Stimulated activated memory B cell treated with anti-CD40 and anti-IgM and Interleukin-4, amounts not matched to agents 10 μg/mL and 1 μg/mL and 100 μg/mL, for 72 hours (primary cell): ENCODE measurements around the gene CREB3L1.
A peak's percentile ranks its signal among the peaks of the same experiment; 100 is the strongest.

Source experiments
- ATAC-seq: fragments of 150-1000 bp; cut with Tn5 transposase; 2 replicates; pipeline ENCODE4 v1.10.0; 2021
- H3K27ac Mint-ChIP-seq: one replicate; pipeline ENCODE4 v1.8.0; 2022; ENCODE audit warnings: mild to moderate bottlenecking, mixed read lengths
- H3K27me3 Mint-ChIP-seq: one replicate; pipeline ENCODE4 v1.8.0; 2022; ENCODE audit warnings: mixed read lengths
- H3K36me3 Mint-ChIP-seq: one replicate; pipeline ENCODE4 v1.8.0; 2022; ENCODE audit warnings: mixed read lengths
- H3K4me1 Mint-ChIP-seq: one replicate; pipeline ENCODE4 v1.8.0; 2022; ENCODE audit warnings: mixed read lengths
- H3K4me3 Mint-ChIP-seq: one replicate; pipeline ENCODE4 v1.8.0; 2022; ENCODE audit warnings: mild to moderate bottlenecking, moderate library complexity, mixed read lengths
- H3K9me3 Mint-ChIP-seq: one replicate; pipeline ENCODE4 v1.8.0; 2022; ENCODE audit warnings: mixed read lengths

Gene CREB3L1

GRCh38 chr11:46242952-46243795 is 34.3 kb upstream of the CREB3L1 start:
- ATAC-seq, result peak; percentile 88
- H3K36me3 Mint-ChIP-seq, result no peaks in the 10 kb centered on the region
- no peaks in the 10 kb centered on the region for H3K9me3 Mint-ChIP-seq
- peak overlapping the region; percentile 78 for H3K4me3 Mint-ChIP-seq
- peaks cover 50% of the 10 kb centered on the region for H3K27me3 Mint-ChIP-seq
- peak overlapping the region; percentile 64 for H3K27ac Mint-ChIP-seq
- H3K4me1 Mint-ChIP-seq, result peaks cover 17% of the 10 kb centered on the region

- peaks cover 17% of the 10 kb centered on the region for H3K4me1 Mint-ChIP-seq
- H3K27ac Mint-ChIP-seq, result peak overlapping the region; percentile 64
- H3K27me3 Mint-ChIP-seq, result peaks cover 56% of the 10 kb centered on the region
- H3K9me3 Mint-ChIP-seq, result no peaks in the 10 kb centered on the region
- peak overlapping the region; percentile 78 for H3K4me3 Mint-ChIP-seq
- H3K36me3 Mint-ChIP-seq, result no peaks in the 10 kb centered on the region
- no peak for ATAC-seq
These were observed 33.7 kb upstream of the CREB3L1 start for GRCh38 chr11:46243796-46244109.

GRCh38 chr11:46246521-46246920 is 30.9 kb upstream of the CREB3L1 start:
- Mint-ChIP-seq H3K4me3 (no peak overlapping the region), H3K36me3 (no peaks in the 10 kb centered on the region), H3K9me3 (no peaks in the 10 kb centered on the region), H3K27ac (no peak overlapping the region), H3K4me1 (peaks cover 11% of the 10 kb centered on the region), H3K27me3 (peaks cover 55% of the 10 kb centered on the region)
- no peak for ATAC-seq

- Mint-ChIP-seq H3K36me3 (no peaks in the 10 kb centered on the region), H3K4me1 (peaks cover 11% of the 10 kb centered on the region), H3K27me3 (peaks cover 55% of the 10 kb centered on the region), H3K4me3 (no peak overlapping the region), H3K27ac (no peak overlapping the region), H3K9me3 (no peaks in the 10 kb centered on the region)
- no peak for ATAC-seq
These were observed 30.4 kb upstream of the CREB3L1 start for GRCh38 chr11:46247090-46247489.

GRCh38 chr11:46247659-46248058 is 29.8 kb upstream of the CREB3L1 start:
- no peak overlapping the region for H3K27ac Mint-ChIP-seq
- peaks cover 10% of the 10 kb centered on the region for H3K4me1 Mint-ChIP-seq
- H3K36me3 Mint-ChIP-seq, result no peaks in the 10 kb centered on the region
- no peak for ATAC-seq
- H3K4me3 Mint-ChIP-seq, result no peak overlapping the region
- no peaks in the 10 kb centered on the region for H3K9me3 Mint-ChIP-seq
- H3K27me3 Mint-ChIP-seq, result peaks cover 55% of the 10 kb centered on the region

GRCh38 chr11:46248289-46249102 is 29.0 kb upstream of the CREB3L1 start:
- ATAC-seq, result no peak
- Mint-ChIP-seq H3K4me1 (peaks cover 1% of the 10 kb centered on the region), H3K4me3 (no peak overlapping the region), H3K27ac (no peak overlapping the region), H3K36me3 (no peaks in the 10 kb centered on the region), H3K27me3 (peaks cover 50% of the 10 kb centered on the region), H3K9me3 (no peaks in the 10 kb centered on the region)

GRCh38 chr11:46249103-46249937 is 28.1 kb upstream of the CREB3L1 start:
- H3K27me3 Mint-ChIP-seq, result peaks cover 50% of the 10 kb centered on the region
- H3K4me1 Mint-ChIP-seq, result no peaks in the 10 kb centered on the region
- no peak for ATAC-seq
- H3K4me3 Mint-ChIP-seq, result no peak overlapping the region
- H3K9me3 Mint-ChIP-seq, result no peaks in the 10 kb centered on the region
- H3K36me3 Mint-ChIP-seq, result no peaks in the 10 kb centered on the region
- H3K27ac Mint-ChIP-seq, result no peak overlapping the region

- Mint-ChIP-seq H3K9me3 (no peaks in the 10 kb centered on the region), H3K27me3 (peaks cover 47% of the 10 kb centered on the region), H3K4me1 (no peaks in the 10 kb centered on the region), H3K36me3 (no peaks in the 10 kb centered on the region), H3K4me3 (no peak overlapping the region), H3K27ac (no peak overlapping the region)
- no peak for ATAC-seq
These were observed 27.3 kb upstream of the CREB3L1 start for GRCh38 chr11:46249938-46250744.

GRCh38 chr11:46250745-46251052 is 26.8 kb upstream of the CREB3L1 start:
- Mint-ChIP-seq H3K4me3 (no peak overlapping the region), H3K36me3 (no peaks in the 10 kb centered on the region), H3K4me1 (no peaks in the 10 kb centered on the region), H3K27me3 (peaks cover 42% of the 10 kb centered on the region), H3K27ac (no peak overlapping the region), H3K9me3 (no peaks in the 10 kb centered on the region)
- ATAC-seq, result no peak

- Mint-ChIP-seq H3K27me3 (peaks cover 50% of the 10 kb centered on the region), H3K4me3 (no peak overlapping the region), H3K27ac (no peak overlapping the region), H3K36me3 (no peaks in the 10 kb centered on the region), H3K4me1 (no peaks in the 10 kb centered on the region), H3K9me3 (no peaks in the 10 kb centered on the region)
- no peak for ATAC-seq
These were observed 25.5 kb upstream of the CREB3L1 start for GRCh38 chr11:46251954-46252353.

GRCh38 chr11:46252373-46252914 is 25.0 kb upstream of the CREB3L1 start:
- H3K27ac Mint-ChIP-seq, result no peak overlapping the region
- ATAC-seq, result no peak
- no peaks in the 10 kb centered on the region for H3K9me3 Mint-ChIP-seq

GRCh38 chr11:46253258-46254132 is 24.0 kb upstream of the CREB3L1 start:
- no peaks in the 10 kb centered on the region for H3K4me1 Mint-ChIP-seq

More at GRCh38 chr11:46252373-46252914, 25.0 kb upstream of the CREB3L1 start:
- peaks cover 50% of the 10 kb centered on the region for H3K27me3 Mint-ChIP-seq
- H3K36me3 Mint-ChIP-seq, result no peaks in the 10 kb centered on the region
- no peak overlapping the region for H3K4me3 Mint-ChIP-seq
- no peaks in the 10 kb centered on the region for H3K4me1 Mint-ChIP-seq

GRCh38 chr11:46254133-46254491 is 23.4 kb upstream of the CREB3L1 start:
- Mint-ChIP-seq H3K27me3 (peaks cover 33% of the 10 kb centered on the region), H3K4me3 (no peak overlapping the region), H3K9me3 (no peaks in the 10 kb centered on the region), H3K27ac (no peak overlapping the region), H3K4me1 (no peaks in the 10 kb centered on the region), H3K36me3 (no peaks in the 10 kb centered on the region)
- ATAC-seq, result no peak

More at GRCh38 chr11:46253258-46254132, 24.0 kb upstream of the CREB3L1 start:
- Mint-ChIP-seq H3K27ac (no peak overlapping the region), H3K36me3 (no peaks in the 10 kb centered on the region), H3K27me3 (peaks cover 39% of the 10 kb centered on the region), H3K9me3 (no peaks in the 10 kb centered on the region), H3K4me3 (no peak overlapping the region)
- peak; percentile 28 for ATAC-seq

- Mint-ChIP-seq H3K4me3 (no peak overlapping the region), H3K27me3 (peaks cover 20% of the 10 kb centered on the region), H3K27ac (no peak overlapping the region), H3K36me3 (no peaks in the 10 kb centered on the region), H3K9me3 (no peaks in the 10 kb centered on the region), H3K4me1 (no peaks in the 10 kb centered on the region)
- no peak for ATAC-seq
These were observed 20.9 kb upstream of the CREB3L1 start for GRCh38 chr11:46256540-46257001.
